Testis (tissue), 3 donors: ENCODE results near the gene ENAH. TPM values are rescaled to one million over a fixed set of nuclear protein-coding genes. Genes with fewer than 3 reads are reported as not detected.

ENCODE experiments used
- DNase-seq: peaks from one replicate; pipeline ENCODE4 v3.0.0-alpha.2; 2019
- H3K27ac ChIP-seq, 2 donors: fragments of 200-600 bp; sonication (generic); one replicate each; pipeline ENCODE4 v1.5.1; 2019
- H3K27me3 ChIP-seq: fragments of 200-600 bp; sonication (generic); one replicate; pipeline ENCODE4 v1.5.1; 2019
- H3K36me3 ChIP-seq: fragments of 200-600 bp; sonication (generic); one replicate; pipeline ENCODE4 v1.5.1; 2017; ENCODE audit warnings: low read depth; ENCODE audit errors: missing control alignments
- H3K4me1 ChIP-seq: fragments of 200-600 bp; sonication (generic); one replicate; pipeline ENCODE4 v1.5.1; 2019
- H3K4me3 ChIP-seq, 2 donors: fragments of 200-600 bp; sonication (generic); one replicate each; pipeline ENCODE4 v1.5.1; 2017 to 2019
- H3K9me3 ChIP-seq: fragments of 200-600 bp; sonication (generic); one replicate; pipeline ENCODE4 v1.5.1; 2017
- CTCF ChIP-seq, 3 experiments: fragments of 450-650 bp in 2 of 3; fragments of 200-600 bp in 1 of 3; sonication (generic) in 1 of 3; IDR thresholded peaks; one replicate each; pipeline ENCODE4 v1.5.1; 2016 to 2019; ENCODE audit warnings: antibody characterized with exemption in 3 of 3, mild to moderate bottlenecking in 2 of 3, moderate library complexity in 1 of 3
- POLR2A ChIP-seq: fragments of 450-650 bp; IDR thresholded peaks from one replicate; pipeline ENCODE4 v1.6.1; 2017; ENCODE audit warnings: antibody characterized with exemption, mild to moderate bottlenecking, moderate library complexity
- WGBS, 2 donors: methylation state at CpG; one replicate each; pipeline ENCODE4 v1.1.5; 2018; 5-methylcytosine and 5-hydroxymethylcytosine counted together
- intact Hi-C: fragments of 100-400 bp; cut with DNase I; formaldehyde crosslinking; loops from one replicate; pipeline ENCODE4 v1.15.1; 2023; ENCODE audit warnings: low total_unique reads
- polyA plus RNA-seq: library from polyadenylated mRNA; stranded (reverse); fragments of 350-450 nt; fragmentation: Illumina TruSeq; extraction: RNeasy Lipid Tissue Mini Kit (QIAGEN cat#74804); gene quantifications from one replicate; pipeline ENCODE4 v1.2.3, GENCODE V29; 2014; ENCODE audit warnings: low read depth, low replicate concordance; ENCODE audit not compliant: insufficient read depth
- total RNA-seq, 2 donors: library from RNA; depleted of rRNA; stranded (reverse); fragments of >200 nt; gene quantifications; one replicate each; pipeline ENCODE4 v1.2.3, GENCODE V29; 2016

Gene ENAH
- total and polyA plus RNA-seq, 3 donors from 2014 or later, result 84.3 to 132 (median 122) TPM

GRCh38 chr1:225460021-225460736 lies 192.7 kb downstream of the ENAH start:
- WGBS, 2 donors, result 58 to 64% methylated on average over 18 of the region's 18 CpGs
- Histone ChIP-seq H3K9me3 (no peaks in the 10 kb centered on the region), H3K27ac (no peak overlapping the region), H3K27me3 (no peaks in the 10 kb centered on the region), H3K4me1 (peaks cover 16% of the 10 kb centered on the region), H3K36me3 (no peaks in the 10 kb centered on the region), H3K4me3 (no peak overlapping the region)
- DNase-seq, result no peak
- TF ChIP-seq CTCF (IDR thresholded peaks at IDR 0.05) (no peak), POLR2A (no peak)
- intact Hi-C loops, result no loop called here

- Histone ChIP-seq H3K27ac (no peak overlapping the region), H3K9me3 (no peaks in the 10 kb centered on the region), H3K27me3 (no peaks in the 10 kb centered on the region), H3K36me3 (no peaks in the 10 kb centered on the region), H3K4me3 (no peak overlapping the region), H3K4me1 (peaks cover 16% of the 10 kb centered on the region)
- TF ChIP-seq CTCF (IDR thresholded peaks at IDR 0.05) (no peak), POLR2A (no peak)
- DNase-seq, result no peak
- intact Hi-C loops, result no loop called here
- 58 to 63% methylated on average over 2 of the region's 2 CpGs for WGBS, 2 donors
These were observed 194.7 kb downstream of the ENAH start for GRCh38 chr1:225458222-225458631.

GRCh38 chr1:225454733-225455132 lies 198.2 kb downstream of the ENAH start:
- H3K36me3 ChIP-seq, result no peaks in the 10 kb centered on the region
- intact Hi-C loops, result no loop called here
- H3K27ac ChIP-seq, result no peak overlapping the region
- no peaks in the 10 kb centered on the region for H3K9me3 ChIP-seq
- no peak for TF ChIP-seq CTCF (IDR thresholded peaks at IDR 0.05)
- TF ChIP-seq POLR2A, result no peak
- DNase-seq, result no peak
- no peaks in the 10 kb centered on the region for H3K27me3 ChIP-seq
- no peak overlapping the region for H3K4me3 ChIP-seq
- WGBS, 2 donors, result 73 to 75% methylated on average over 5 of the region's 5 CpGs
- no peaks in the 10 kb centered on the region for H3K4me1 ChIP-seq

GRCh38 chr1:225453797-225454648 lies 198.9 kb downstream of the ENAH start:
- Histone ChIP-seq H3K27me3 (no peaks in the 10 kb centered on the region), H3K36me3 (no peaks in the 10 kb centered on the region), H3K4me3 (no peak overlapping the region), H3K9me3 (no peaks in the 10 kb centered on the region), H3K4me1 (no peaks in the 10 kb centered on the region), H3K27ac (no peak overlapping the region)
- 58 to 68% methylated on average over 5 of the region's 5 CpGs for WGBS, 2 donors
- TF ChIP-seq CTCF (IDR thresholded peaks at IDR 0.05), result no peak
- no peak for TF ChIP-seq POLR2A
- intact Hi-C loops, result no loop called here
- DNase-seq, result no peak
